Stimulated activated CD4-positive, alpha-beta T cell treated with anti-CD3 and anti-CD28 coated beads, Interleukin-4, amount 100 ng/mL, for 1 hour (primary cell): Measurements from ENCODE around the gene CLPTM1L.
"Not testable (repeated sequence)": the region's sequence is repeated elsewhere in the genome, so short reads cannot be mapped to it uniquely, and the experiment has no call there.

Experiments used
- DNase-seq: peaks from one replicate; pipeline ENCODE4 v3.0.0-alpha.2; 2020

Gene CLPTM1L

GRCh38 chr5:1359713-1360112 lies 14.8 kb upstream of the CLPTM1L start:
- DNase-seq = no peak

DNA sequence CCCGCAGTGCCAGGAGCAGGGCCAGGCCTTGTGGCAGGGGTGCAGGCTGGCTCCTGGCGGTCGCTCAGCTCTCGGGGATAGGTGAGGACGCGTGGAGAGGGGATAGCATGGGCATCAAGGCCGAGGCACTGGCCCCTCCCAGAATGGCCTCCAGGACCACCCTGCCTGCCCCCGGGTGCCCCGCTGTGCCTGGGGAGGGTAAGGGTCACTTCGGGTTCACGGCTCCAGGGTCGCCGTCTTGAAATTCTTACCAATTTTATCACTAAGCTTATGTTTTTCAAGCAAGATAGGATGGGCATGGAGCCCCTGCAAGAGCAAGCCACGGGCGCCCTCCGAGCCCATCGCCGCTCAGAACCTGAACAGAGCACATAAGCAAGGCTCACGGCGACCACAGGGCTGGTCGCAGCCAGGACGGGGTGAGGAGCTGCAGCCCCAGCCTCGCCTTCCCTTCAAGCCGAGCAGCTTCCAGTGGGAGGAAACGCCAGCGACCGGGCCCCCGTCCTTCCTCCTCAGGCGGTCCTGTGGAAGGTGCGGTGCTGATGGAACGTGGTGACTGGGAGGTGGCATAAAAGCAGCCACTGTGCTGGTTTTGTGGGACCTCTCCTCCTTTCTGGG lies 14.2 kb upstream of the CLPTM1L start:
- DNase-seq = no peak

DNA sequence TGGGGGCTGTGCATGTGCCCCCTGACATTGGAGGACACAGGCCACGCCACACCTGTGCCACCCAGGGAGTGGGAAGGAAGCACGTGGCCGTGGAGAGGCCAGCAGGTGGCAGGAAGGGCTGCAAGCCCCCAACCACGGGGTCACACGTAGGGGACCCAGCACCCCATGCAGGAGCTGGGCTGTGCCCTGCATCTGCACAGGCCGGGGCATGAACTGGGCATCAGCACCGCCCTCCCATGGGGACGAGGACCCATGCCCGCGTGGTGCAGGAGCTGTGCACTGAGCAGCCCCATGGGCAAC lies 13.8 kb upstream of the CLPTM1L start:
- DNase-seq = no peak

DNA sequence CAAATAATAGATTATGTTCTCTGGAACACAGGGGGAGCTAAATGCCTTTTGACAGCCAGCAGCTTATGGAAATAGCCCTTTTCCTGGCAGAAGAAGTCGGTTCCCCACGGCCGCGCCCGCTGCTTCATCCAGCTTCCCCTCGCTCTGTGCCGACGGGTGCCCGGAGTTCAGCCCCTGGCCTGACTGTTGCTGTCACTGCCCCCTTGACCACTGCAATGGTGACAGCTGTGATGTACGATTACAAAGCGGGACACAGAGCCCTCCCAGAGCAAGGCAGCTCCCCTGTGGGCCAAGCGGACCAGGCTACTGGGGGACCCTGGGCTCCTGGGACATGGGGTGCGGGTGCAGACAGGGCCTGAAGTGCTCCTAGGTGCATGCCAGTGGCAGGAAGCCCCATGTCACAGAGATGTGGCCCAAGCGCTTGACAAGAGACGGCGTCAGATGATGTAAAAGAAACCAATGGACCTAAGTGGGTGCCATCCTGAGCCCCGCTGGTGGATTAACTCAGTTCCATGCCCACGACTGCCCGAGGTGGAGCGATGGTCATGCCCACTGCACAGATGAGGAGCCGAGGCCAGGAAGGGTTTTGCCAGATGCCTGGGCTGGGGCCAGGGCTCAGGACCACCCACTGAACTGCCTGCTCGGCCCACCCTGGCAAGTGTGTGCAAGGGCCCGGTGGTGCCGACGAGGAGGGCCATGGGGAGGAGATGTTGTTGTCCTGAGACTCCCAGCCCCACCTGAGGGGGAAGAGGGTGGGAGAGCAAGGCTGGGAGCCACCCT lies 13.2 kb upstream of the CLPTM1L start:
- no peak for DNase-seq

DNA sequence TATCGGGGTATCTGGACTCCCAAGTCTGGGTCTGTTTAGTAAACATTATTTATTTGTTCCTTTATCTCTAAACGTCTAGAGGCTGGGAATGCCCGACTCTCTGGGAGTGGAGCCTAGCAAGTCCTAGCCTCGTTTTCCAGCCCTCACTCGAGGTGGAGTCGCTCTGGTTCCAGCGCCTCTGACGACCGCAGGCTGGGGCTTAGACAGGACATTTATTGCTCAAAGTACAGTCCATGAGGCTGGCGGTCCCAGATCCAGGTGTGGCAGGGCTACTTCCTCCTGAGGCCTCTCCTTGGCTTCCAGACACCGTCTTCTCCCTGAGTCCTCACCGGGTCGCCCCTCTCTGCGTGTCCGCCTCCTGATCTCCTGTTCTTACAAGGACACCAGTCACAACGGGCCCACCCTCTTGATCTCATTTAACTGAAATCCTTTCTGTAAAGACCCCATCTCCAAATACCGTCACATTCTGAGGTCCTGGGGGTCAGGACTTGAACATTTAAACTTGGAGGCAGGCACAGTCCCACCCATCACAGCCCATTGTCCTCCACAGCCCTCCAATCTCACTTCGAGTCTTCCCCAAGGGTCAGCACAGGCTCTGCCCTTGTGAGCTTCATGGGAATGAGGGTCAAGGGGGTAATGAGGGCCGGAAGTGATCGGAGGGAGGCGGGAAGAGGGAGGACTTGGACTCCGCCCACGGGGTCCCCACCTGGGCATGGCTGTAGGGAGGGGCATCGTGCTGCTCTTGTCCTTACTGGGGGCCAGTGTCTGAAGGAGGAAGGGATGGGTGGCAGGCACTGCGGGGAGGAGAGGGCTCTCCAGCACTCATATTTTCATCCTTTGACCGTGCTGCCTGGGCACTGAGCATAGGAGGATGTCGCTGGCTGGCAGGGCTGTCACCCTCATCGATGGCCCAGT lies 12.2 kb upstream of the CLPTM1L start:
- no peak for DNase-seq

DNA sequence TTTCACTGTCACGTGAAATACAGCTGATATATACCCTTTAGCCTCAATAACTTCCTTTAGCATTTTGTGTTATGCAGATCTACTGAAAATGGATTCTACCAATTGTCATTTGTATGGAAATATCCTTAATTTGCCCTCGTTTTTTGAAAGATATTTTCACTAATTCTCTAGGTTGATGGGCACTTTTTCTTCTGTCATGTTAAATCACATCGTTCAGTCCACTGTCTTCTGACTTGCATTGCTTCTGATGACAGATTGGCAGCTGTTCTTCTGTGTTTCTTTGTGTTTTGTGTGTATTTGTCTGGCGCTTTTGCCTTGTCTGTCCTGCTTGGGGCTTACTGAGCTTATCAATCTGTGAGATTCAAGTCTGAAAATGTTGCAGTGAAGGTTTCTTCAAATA lies 9.7 kb upstream of the CLPTM1L start:
- DNase-seq = no peak

DNA sequence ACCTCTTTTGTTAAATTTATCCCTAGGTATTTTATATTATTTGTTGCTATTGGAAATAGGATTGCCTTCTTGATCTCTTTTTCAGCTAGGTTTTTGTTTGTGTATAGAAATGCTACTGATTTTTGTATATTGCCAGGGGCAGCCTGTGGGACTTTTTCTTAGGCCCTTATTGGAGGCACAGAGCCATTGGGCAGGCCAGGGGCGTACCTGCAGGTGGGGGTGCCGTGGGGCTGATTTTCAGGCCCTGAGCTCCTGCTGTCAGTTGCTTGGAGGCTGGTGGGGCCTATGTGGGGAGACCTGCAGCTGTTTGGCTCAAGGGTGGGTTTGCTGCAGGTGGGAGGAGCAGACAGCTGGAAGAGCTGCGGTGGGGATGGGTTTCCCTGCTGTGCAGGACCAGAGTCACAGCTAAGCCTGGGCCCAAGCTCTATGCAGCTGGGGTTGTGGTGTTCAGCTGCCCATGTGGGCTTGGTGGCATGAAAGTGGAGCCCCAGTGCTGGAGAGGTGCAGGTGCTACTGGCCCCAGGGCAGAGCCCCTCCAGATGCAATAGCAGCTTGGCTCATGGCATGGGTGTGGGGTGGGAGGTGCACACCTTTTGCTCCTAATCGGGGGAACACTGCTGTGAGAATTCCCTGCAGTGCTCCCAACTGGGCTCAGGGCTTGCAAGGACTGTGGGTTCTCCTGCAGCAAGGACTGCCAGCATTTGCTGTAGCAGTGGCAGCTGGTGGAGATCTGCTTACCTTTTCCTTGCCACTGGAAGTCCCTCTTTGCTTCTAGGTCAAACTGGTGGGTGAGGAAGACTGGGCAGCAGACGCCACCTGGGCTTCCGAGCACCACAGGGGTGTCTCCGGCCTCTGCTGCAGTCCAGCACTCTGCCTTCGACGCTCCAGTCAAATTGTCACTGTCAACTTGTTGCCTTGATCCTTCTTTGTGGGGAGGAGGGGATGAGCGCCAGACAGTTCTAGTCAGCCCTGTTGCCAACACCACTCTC lies 7.6 kb upstream of the CLPTM1L start:
- DNase-seq = no peak

GRCh38 chr5:1351156-1351555 lies 6.3 kb upstream of the CLPTM1L start:
- no peak for DNase-seq

DNA sequence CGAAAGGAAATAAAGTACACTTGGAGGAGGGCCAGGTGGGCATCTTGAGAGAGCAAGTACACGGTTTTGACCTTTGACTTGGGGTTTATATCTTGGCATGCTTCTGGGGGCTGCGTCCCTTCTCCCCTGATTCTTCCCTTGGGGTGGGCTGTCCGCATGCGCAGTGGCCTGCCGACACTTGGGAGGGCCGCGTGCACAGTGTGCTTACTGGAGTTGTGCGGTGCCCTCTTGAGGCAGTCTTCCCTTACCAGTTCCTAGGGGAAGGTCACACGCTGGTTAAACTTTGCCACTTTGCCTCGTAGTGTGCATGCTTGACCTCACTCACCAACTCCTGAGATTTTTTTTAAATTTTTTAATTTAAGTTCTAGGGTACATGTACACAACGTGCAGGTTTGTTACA lies 4.3 kb upstream of the CLPTM1L start:
- DNase-seq = no peak

GRCh38 chr5:1348986-1349245 lies 4.0 kb upstream of the CLPTM1L start:
- no peak for DNase-seq

DNA sequence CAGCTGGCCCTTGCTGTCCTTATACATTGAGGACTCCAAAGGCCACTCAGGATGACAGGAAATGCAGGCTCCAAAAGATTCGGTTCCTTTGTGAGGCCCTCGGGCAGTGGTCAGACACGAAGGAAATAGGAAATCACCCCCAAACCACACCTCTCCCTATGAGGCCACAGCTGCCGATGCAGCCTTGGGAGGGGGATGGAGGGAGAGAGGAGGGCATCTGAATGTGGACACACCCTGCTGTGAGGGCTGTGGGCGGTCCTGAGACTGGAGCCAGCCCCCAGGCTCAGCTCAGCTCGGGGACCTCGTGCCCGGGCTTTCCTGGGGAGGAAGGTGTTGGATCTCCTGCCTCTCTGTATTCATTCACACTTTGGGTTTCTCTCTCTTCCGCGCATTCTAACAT lies 2.7 kb upstream of the CLPTM1L start:
- DNase-seq = no peak

- no peak for DNase-seq
These were observed 1.9 kb upstream of the CLPTM1L start for GRCh38 chr5:1346627-1347440.

DNA sequence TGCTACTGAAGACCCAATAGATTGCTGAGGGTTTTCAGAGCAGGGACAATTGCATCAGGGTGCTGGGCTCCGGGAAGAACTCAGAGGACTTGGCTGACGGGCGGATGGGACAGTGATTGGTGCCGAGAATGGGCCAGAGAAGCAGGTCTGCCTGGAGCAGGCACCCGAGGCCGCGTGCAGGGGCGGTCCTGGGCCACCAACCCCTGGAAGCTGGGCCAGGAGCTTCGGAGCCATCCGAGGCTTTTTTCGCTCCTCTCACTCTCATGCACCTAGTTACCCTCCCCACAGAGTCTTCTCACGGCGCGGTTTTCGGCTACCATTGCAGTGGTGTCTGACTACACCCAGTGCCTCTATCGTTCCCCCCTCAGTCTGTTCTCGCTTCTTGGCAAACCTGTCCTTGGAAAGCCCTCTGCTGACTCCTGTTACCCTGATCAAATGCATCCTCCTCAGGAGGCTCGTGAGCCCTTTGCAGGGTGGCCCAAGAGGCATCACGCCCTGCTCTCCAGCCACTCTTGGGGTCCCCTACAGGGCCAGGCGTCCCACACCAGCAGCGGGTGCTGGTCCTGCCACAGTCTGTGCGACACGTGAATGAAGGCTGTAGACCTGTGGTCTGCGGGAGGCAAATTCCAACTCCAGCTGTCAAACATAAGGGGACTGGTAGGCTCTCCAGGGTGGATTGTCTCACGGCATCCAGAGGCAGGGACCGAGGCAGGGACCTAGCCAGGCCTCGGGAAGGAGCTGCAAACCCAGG lies 1.2 kb upstream of the CLPTM1L start:
- DNase-seq = no peak

DNA sequence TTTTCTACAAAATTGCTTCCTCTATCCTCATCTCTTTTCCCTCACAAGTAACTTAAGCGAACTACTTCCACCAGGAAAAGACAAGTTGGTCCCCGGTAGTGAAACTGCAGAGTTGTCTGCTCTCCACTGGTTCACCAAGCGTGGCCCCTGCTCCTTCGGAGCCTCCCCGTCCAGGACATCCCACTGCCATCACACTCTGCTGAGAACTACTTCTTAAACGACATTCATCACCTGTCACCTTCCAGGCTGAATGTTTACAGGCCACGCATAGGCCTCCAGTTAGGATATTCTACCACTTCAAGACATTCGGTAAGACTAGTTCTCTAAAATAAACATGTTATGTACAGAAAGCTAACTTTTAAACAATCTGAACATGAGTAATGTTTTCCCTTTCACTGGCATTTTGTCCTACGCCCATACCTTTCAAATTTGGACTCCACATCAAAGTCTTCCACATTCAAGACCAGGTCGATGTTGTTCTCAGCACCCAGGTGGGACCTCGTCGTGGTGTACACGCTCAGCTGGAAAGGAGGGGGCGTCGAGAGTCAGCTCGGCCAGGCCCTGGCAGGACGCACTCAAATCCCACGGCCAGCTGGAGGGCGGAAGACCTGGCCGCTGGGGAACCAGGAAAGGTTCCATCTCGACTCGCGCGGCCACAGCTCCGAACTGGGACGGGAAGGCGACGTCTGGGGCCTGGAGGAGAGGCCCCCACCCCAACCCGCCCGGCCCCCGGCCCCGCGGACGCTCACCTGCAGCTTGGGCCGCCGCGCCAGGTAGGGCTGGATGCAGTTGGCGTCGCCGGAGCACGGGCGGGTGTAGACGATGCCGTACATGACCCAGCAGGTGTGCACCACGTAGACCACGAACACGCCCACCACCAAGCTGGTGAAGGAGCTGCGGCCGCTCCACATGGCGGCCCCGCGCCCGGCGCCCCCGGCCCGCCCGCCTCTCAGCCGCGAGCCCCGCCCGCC lies 683 bp downstream of the CLPTM1L start:
- DNase-seq = peak; percentile 34

DNA sequence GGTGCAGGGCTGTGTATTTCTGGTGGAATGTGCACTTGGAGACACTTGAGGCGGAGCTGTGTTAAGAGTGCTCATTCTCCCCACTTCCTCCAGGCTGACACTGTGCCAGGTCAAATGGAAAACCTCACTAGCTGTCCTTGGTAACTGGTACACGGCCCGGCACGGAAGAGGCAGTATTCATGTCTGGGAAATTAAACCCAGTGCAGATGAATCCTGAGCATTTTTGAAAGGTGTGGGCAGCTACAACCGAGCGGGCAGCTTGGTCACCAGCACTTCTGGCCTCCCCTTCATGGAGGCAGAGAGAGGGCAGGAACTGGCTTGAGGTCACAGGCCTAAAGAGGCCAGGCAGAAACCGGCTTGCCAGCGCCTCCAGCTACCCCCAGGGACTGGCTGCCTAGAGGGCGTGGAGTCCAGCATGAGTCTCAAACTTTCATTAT lies 1.6 kb downstream of the CLPTM1L start:
- no peak for DNase-seq

DNA sequence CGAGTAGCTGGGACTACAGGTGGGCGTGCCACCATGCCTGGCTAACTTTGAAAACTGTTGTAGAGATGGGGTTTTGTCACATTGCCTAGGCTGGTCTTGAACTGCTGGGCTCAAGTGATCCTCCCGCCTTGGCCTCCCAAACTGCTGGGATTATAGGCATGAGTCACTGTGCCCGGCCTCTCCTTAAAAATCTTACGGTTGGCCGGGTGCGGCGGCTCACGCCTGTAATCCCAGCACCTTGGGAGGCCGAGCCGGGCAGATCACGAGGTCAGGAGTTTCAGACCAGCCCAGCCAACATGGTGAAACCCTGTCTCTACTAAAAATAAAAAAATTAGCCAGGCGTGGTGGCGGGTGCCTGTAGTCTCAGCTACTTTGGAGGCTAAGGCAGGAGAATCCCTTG lies 2.2 kb downstream of the CLPTM1L start:
- DNase-seq = not testable (repeated sequence)

DNA sequence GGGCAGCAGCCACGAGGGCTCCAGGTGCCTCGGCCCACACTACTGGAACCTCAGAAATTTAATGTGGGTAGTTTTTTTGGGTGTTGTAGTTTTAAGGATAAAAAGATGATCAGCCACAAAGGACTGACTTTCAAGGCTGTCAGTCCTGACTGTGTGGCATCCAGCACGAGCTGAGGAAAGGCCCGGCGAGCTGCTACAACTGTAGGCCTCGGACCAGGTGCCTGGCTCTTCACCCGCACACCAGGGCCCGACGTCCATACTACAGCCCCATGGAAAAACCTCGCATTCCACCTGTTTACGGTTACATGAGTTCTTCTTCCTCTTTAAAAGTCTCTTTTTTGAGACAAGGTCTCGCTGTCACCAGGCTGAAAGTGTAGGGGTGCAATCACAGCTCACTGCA lies 2.6 kb downstream of the CLPTM1L start:
- no peak for DNase-seq

DNA sequence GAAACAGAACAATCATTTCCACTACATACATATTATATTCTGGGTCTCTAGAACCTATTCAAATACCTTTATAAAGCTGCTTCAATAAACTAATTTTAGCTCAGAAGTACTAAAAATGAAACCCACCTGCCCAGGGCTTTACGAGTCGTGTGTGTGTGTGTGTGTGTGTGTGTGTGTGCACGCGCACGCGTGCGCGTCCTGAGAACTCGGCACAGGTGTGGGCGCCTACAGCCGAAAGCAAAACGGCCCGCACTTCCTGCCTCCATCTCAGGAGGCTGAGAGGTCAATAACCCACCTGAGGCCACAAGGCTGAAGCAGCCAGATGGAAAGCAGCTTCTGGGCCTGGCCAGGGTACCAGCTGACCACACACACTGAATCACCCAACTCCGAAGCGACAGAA lies 3.0 kb downstream of the CLPTM1L start:
- DNase-seq = no peak

DNA sequence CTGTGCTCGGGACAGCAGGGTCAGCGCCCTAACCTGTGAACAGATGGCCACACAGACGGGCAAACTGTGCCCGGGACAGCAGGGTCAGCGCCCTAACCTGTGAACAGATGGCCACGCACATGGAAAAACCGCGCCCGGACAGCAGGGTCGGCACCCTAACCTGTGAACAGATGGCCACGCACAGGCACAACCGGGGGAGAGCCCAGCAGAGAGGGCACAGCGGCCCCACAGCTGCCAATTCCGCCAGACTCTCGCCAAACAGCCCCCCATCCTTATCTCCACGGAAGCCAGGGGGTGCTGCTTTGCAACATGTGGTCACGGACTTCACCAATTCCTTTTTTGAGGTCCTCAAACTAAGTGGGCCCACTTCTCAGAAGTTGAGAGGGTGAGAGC lies 5.1 kb downstream of the CLPTM1L start:
- not testable (repeated sequence) for DNase-seq
